Measurements from ENCODE around the gene MARCHF11. TPM values are rescaled to one million over a fixed set of nuclear protein-coding genes. Genes with fewer than 3 reads are reported as not detected.

MARCHF11 gene
- total RNA-seq, 1 donor from 2014 or later, result not detected

- H3K4me1 ChIP-seq (ENCODE audit: insufficient read depth, low read length), result no peaks in the 10 kb centered on the region
- no peaks in the 10 kb centered on the region for H3K27me3 ChIP-seq (ENCODE audit: insufficient read depth, low read length)
- H3K4me1 Mint-ChIP-seq (ENCODE audit: low read depth, unreplicated experiment), result no peaks in the 10 kb centered on the region
- peaks cover 9% of the 10 kb centered on the region for H3K27me3 Mint-ChIP-seq (ENCODE audit: low read depth, unreplicated experiment)
- DNase-seq (ENCODE audit: low read depth) (no peak), FAIRE-seq (no peak)
- H3K27ac Mint-ChIP-seq (ENCODE audit: unreplicated experiment), result no peak overlapping the region
- no peak overlapping the region for H2AFZ ChIP-seq (ENCODE audit: low read depth, low read length)
- no peak overlapping the region for H3K9ac ChIP-seq (ENCODE audit: low read length)
- H3K36me3 ChIP-seq (ENCODE audit: insufficient read depth, low read length), result no peaks in the 10 kb centered on the region
- H3K9me3 ChIP-seq (ENCODE audit: insufficient read depth, low read depth, low read length), result peaks cover 2% of the 10 kb centered on the region
- H3K27ac ChIP-seq (ENCODE audit: low read depth, low read length), result no peak overlapping the region
- H4K20me1 ChIP-seq (ENCODE audit: insufficient read depth, low read length), result no peaks in the 10 kb centered on the region
- no peaks in the 10 kb centered on the region for H3K36me3 Mint-ChIP-seq (ENCODE audit: low read depth, unreplicated experiment)
- no peak overlapping the region for H3K4me2 ChIP-seq (ENCODE audit: low read length)
- H3K9me3 Mint-ChIP-seq (ENCODE audit: unreplicated experiment), result peaks cover 2% of the 10 kb centered on the region
- no peak overlapping the region for H3K4me3 Mint-ChIP-seq (ENCODE audit: unreplicated experiment)
- H3K4me3 ChIP-seq (ENCODE audit: insufficient read depth, low read depth, low read length), result no peak overlapping the region
- no peaks in the 10 kb centered on the region for H3K79me2 ChIP-seq (ENCODE audit: insufficient read depth, low read length)
- no peak for TF ChIP-seq EZH2 (IDR thresholded peaks at IDR 0.05; ENCODE audit: insufficient read depth, low read length)
- TF ChIP-seq CTCF (IDR thresholded peaks at IDR 0.05; ENCODE audit: insufficient read depth, low read depth, low read length), result no peak
These were observed 51.6 kb downstream of the MARCHF11 start for GRCh38 chr5:16127865-16128544.

- Histone ChIP-seq H3K36me3 (ENCODE audit: insufficient read depth, low read length) (no peaks in the 10 kb centered on the region), H3K4me2 (ENCODE audit: low read length) (no peak overlapping the region), H3K4me1 (ENCODE audit: insufficient read depth, low read length) (no peaks in the 10 kb centered on the region), H3K27me3 (ENCODE audit: insufficient read depth, low read length) (no peaks in the 10 kb centered on the region), H3K4me3 (ENCODE audit: insufficient read depth, low read depth, low read length) (no peak overlapping the region), H4K20me1 (ENCODE audit: insufficient read depth, low read length) (no peaks in the 10 kb centered on the region), H3K9ac (ENCODE audit: low read length) (no peak overlapping the region), H3K9me3 (ENCODE audit: insufficient read depth, low read depth, low read length) (no peaks in the 10 kb centered on the region), H3K27ac (ENCODE audit: low read depth, low read length) (no peak overlapping the region), H3K79me2 (ENCODE audit: insufficient read depth, low read length) (no peaks in the 10 kb centered on the region), H2AFZ (ENCODE audit: low read depth, low read length) (no peak overlapping the region)
- H3K36me3 Mint-ChIP-seq (ENCODE audit: low read depth, unreplicated experiment), result no peaks in the 10 kb centered on the region
- H3K4me3 Mint-ChIP-seq (ENCODE audit: unreplicated experiment), result no peak overlapping the region
- peaks cover 6% of the 10 kb centered on the region for H3K9me3 Mint-ChIP-seq (ENCODE audit: unreplicated experiment)
- DNase-seq (ENCODE audit: low read depth) (no peak), FAIRE-seq (no peak)
- H3K4me1 Mint-ChIP-seq (ENCODE audit: low read depth, unreplicated experiment), result no peaks in the 10 kb centered on the region
- H3K27me3 Mint-ChIP-seq (ENCODE audit: low read depth, unreplicated experiment), result peaks cover 12% of the 10 kb centered on the region
- no peak overlapping the region for H3K27ac Mint-ChIP-seq (ENCODE audit: unreplicated experiment)
- TF ChIP-seq CTCF (IDR thresholded peaks at IDR 0.05; ENCODE audit: insufficient read depth, low read depth, low read length) (no peak), EZH2 (IDR thresholded peaks at IDR 0.05; ENCODE audit: insufficient read depth, low read length) (no peak)
These were observed 59.0 kb downstream of the MARCHF11 start for GRCh38 chr5:16120579-16120978.

- no peak overlapping the region for H3K4me2 ChIP-seq (ENCODE audit: low read length)
These were observed 59.8 kb downstream of the MARCHF11 start for GRCh38 chr5:16119790-16120189.

More at GRCh38 chr5:16119790-16120189, 59.8 kb downstream of the MARCHF11 start:
- TF ChIP-seq CTCF (IDR thresholded peaks at IDR 0.05; ENCODE audit: insufficient read depth, low read depth, low read length) (no peak), EZH2 (IDR thresholded peaks at IDR 0.05; ENCODE audit: insufficient read depth, low read length) (no peak)
- Mint-ChIP-seq H3K4me3 (ENCODE audit: unreplicated experiment) (no peak overlapping the region), H3K27ac (ENCODE audit: unreplicated experiment) (no peak overlapping the region), H3K27me3 (ENCODE audit: low read depth, unreplicated experiment) (peaks cover 12% of the 10 kb centered on the region), H3K4me1 (ENCODE audit: low read depth, unreplicated experiment) (no peaks in the 10 kb centered on the region), H3K36me3 (ENCODE audit: low read depth, unreplicated experiment) (no peaks in the 10 kb centered on the region), H3K9me3 (ENCODE audit: unreplicated experiment) (peaks cover 6% of the 10 kb centered on the region)
- H3K36me3 ChIP-seq (ENCODE audit: insufficient read depth, low read length), result no peaks in the 10 kb centered on the region
- H3K27ac ChIP-seq (ENCODE audit: low read depth, low read length), result no peak overlapping the region
- no peak overlapping the region for H3K4me3 ChIP-seq (ENCODE audit: insufficient read depth, low read depth, low read length)
- H3K27me3 ChIP-seq (ENCODE audit: insufficient read depth, low read length), result no peaks in the 10 kb centered on the region
- no peaks in the 10 kb centered on the region for H3K79me2 ChIP-seq (ENCODE audit: insufficient read depth, low read length)
- H3K9me3 ChIP-seq (ENCODE audit: insufficient read depth, low read depth, low read length), result no peaks in the 10 kb centered on the region
- FAIRE-seq, result no peak
- H4K20me1 ChIP-seq (ENCODE audit: insufficient read depth, low read length), result no peaks in the 10 kb centered on the region
- no peaks in the 10 kb centered on the region for H3K4me1 ChIP-seq (ENCODE audit: insufficient read depth, low read length)
- H3K9ac ChIP-seq (ENCODE audit: low read length), result no peak overlapping the region
- H2AFZ ChIP-seq (ENCODE audit: low read depth, low read length), result no peak overlapping the region
- no peak for DNase-seq (ENCODE audit: low read depth)

Data from astrocyte (in vitro differentiated cells and primary cell).